ENCODE data around the gene TIGAR. TPM values are rescaled to one million over a fixed set of nuclear protein-coding genes. Genes with fewer than 3 reads are reported as not detected.

Gene TIGAR
- total RNA-seq, 2 donors from 2014 or later, result 3.7 to 4.2 TPM

DNA sequence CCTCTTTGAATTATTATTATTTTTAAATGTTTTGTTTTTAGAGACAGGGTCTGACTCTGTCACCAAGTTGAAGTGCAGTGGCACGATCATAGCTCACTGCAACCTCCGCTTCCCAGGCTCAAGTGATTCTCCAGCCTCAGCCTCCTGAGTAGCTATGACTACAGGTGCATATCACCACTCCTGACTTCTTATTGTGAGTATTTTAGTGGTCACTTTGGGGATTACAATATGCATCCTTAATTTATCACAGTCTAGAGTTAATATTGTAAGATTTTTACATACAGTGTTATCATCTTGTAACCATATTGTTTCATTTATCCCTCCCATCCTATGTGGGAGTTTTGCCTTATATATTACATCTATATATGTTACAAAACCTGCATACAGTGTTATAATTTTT is 45.1 kb downstream of the TIGAR start:
- H3K4me3 ChIP-seq, result no peak overlapping the region
- DNase-seq (ENCODE audit: low spot score), result no peak
- TF ChIP-seq, protein P1, sequence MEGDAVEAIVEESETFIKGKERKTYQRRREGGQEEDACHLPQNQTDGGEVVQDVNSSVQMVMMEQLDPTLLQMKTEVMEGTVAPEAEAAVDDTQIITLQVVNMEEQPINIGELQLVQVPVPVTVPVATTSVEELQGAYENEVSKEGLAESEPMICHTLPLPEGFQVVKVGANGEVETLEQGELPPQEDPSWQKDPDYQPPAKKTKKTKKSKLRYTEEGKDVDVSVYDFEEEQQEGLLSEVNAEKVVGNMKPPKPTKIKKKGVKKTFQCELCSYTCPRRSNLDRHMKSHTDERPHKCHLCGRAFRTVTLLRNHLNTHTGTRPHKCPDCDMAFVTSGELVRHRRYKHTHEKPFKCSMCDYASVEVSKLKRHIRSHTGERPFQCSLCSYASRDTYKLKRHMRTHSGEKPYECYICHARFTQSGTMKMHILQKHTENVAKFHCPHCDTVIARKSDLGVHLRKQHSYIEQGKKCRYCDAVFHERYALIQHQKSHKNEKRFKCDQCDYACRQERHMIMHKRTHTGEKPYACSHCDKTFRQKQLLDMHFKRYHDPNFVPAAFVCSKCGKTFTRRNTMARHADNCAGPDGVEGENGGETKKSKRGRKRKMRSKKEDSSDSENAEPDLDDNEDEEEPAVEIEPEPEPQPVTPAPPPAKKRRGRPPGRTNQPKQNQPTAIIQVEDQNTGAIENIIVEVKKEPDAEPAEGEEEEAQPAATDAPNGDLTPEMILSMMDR (IDR thresholded peaks at IDR 0.05), result no peak

GRCh38 chr12:4369548-4369947 is 48.5 kb downstream of the TIGAR start:
- Histone ChIP-seq H3K36me3 (no peaks in the 10 kb centered on the region), H3K4me3 (no peak overlapping the region), H3K27ac (no peak overlapping the region), H3K27me3 (no peaks in the 10 kb centered on the region), H3K9me3 (no peaks in the 10 kb centered on the region), H3K4me1 (no peaks in the 10 kb centered on the region)
- DNase-seq (ENCODE audit: low spot score), result no peak
- TF ChIP-seq, protein P1 (IDR thresholded peaks at IDR 0.05), result no peak

More for the DNA sequence above, 45.1 kb downstream of the TIGAR start:
- no peaks in the 10 kb centered on the region for H3K27me3 ChIP-seq
- H3K9me3 ChIP-seq, result no peaks in the 10 kb centered on the region
- no peaks in the 10 kb centered on the region for H3K4me1 ChIP-seq
- H3K36me3 ChIP-seq, result no peaks in the 10 kb centered on the region
- no peak overlapping the region for H3K27ac ChIP-seq

DNA sequence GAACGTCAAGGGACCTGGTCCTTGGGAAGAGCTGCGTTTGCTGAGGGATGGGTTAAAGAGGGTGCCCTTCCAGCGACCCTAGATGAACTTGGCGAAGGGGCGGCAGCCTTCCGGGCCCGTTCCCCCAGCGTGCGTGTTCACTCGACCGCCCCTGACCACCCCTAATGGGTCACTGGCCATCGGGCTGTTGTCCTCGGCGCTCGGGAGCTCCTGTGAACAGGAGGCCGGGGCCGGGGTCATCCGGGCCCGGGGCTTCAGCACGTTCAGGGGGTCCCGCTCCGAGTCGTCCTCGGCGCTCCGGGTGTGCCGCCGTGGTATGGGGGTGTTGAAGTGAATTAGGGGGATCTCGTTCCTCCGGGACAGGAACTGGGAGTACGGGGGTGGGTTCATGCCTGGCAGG is 49.3 kb downstream of the TIGAR start:
- H3K4me3 ChIP-seq, result no peak overlapping the region
- H3K36me3 ChIP-seq, result no peaks in the 10 kb centered on the region
- H3K4me1 ChIP-seq, result no peaks in the 10 kb centered on the region
- no peaks in the 10 kb centered on the region for H3K27me3 ChIP-seq
- DNase-seq (ENCODE audit: low spot score), result no peak
- H3K9me3 ChIP-seq, result no peaks in the 10 kb centered on the region
- TF ChIP-seq, protein P1 (IDR thresholded peaks at IDR 0.05), result no peak
- H3K27ac ChIP-seq, result no peak overlapping the region

DNA sequence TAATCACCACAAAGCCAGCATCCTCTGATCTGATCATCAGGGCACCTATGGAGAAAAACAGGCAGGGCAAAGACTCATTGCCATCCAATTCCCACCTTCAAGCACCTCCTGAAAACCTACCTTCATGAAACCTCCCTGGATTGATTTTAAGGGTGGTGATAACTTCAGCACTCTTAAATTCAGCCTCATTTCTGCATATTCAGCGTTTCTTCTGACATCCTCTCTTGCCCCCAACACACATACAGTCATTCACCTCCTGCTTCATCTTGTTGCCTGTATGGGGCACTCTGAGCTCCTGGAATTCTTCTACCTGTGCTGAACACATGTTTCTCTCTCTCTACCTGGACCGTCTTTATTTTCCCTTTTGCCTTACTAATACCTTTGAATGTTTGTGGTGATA is 51.6 kb downstream of the TIGAR start:
- TF ChIP-seq, protein P1 (IDR thresholded peaks at IDR 0.05), result no peak
- H3K4me1 ChIP-seq, result no peaks in the 10 kb centered on the region
- no peak overlapping the region for H3K4me3 ChIP-seq
- no peaks in the 10 kb centered on the region for H3K27me3 ChIP-seq
- no peak overlapping the region for H3K27ac ChIP-seq
- no peak for DNase-seq (ENCODE audit: low spot score)
- H3K36me3 ChIP-seq, result no peaks in the 10 kb centered on the region
- no peaks in the 10 kb centered on the region for H3K9me3 ChIP-seq

DNA sequence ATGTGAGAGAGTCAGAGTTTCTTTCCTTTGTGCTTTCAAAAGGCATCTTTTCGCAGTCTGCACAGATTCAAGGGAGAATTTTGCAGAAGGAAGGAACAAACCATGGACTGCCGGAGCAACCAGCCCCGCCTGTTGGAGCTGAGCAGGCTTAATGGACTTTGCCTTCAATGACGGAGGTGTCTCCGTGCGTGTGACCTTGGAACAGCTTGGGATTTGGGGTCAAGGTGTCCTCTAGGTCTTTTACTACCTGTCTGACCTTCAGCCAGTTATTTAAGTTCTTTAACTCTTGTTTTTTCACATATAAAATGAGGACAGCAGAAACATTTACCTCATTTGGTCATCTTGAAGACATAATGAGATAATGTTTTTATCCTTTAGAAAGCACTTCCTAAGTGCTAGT is 54.4 kb downstream of the TIGAR start:
- TF ChIP-seq, protein P1 (IDR thresholded peaks at IDR 0.05), result no peak
- no peaks in the 10 kb centered on the region for H3K27me3 ChIP-seq

DNA sequence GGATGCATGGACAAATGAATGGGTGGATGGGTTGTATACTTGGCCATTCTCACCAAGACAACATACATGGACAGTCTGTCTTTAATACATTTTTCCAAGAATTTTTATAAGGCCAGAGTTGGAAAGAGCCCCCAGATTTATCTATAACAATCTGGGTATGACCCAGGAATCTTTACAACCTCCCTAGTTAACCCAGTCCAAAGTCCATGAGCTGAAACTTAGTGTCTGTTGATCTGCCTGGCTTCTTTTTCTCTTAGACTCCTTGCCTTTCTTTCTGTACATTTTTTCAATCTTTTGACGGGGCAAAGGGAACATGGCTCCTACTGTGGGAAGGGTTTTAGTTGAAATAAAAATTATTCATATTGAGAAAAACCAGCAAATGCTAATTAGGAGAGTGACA is 57.8 kb downstream of the TIGAR start:
- Histone ChIP-seq H3K4me3 (no peak overlapping the region), H3K27me3 (no peaks in the 10 kb centered on the region), H3K27ac (no peak overlapping the region), H3K9me3 (no peaks in the 10 kb centered on the region), H3K4me1 (no peaks in the 10 kb centered on the region), H3K36me3 (no peaks in the 10 kb centered on the region)
- DNase-seq (ENCODE audit: low spot score), result no peak
- TF ChIP-seq, protein P1 (IDR thresholded peaks at IDR 0.05), result no peak

More for the DNA sequence above, 54.4 kb downstream of the TIGAR start:
- Histone ChIP-seq H3K4me1 (no peaks in the 10 kb centered on the region), H3K36me3 (no peaks in the 10 kb centered on the region), H3K4me3 (no peak overlapping the region), H3K9me3 (no peaks in the 10 kb centered on the region), H3K27ac (no peak overlapping the region)
- DNase-seq (ENCODE audit: low spot score), result no peak

Measured in right atrium auricular region (tissue), 2 donors.